Lower leg skin (tissue), 4 donors: ENCODE data around the gene KDM3B. TPM values are rescaled to one million over a fixed set of nuclear protein-coding genes. Genes with fewer than 3 reads are reported as not detected.

Experiments
- DNase-seq, 2 donors: peaks; one replicate each; pipeline ENCODE4 v3.0.0-alpha.2; 2019; ENCODE audit warnings: low spot score in 2 of 2
- H3K4me3 ChIP-seq: fragments of 200-600 bp; sonication (generic); 2 replicates; pipeline ENCODE4 v1.5.1; 2017; ENCODE audit warnings: mild to moderate bottlenecking, low read depth; ENCODE audit not compliant: poor library complexity, severe bottlenecking
- POLR2A ChIP-seq, 2 donors: fragments of 450-650 bp; IDR thresholded peaks; one replicate each; pipeline ENCODE4 v1.6.1; 2016 to 2017; ENCODE audit warnings: antibody characterized with exemption in 2 of 2, mild to moderate bottlenecking in 1 of 2, moderate library complexity in 1 of 2
- WGBS, 2 donors: methylation state at CpG; one replicate each; pipeline ENCODE4 v1.1.5; 2018; 5-methylcytosine and 5-hydroxymethylcytosine counted together
- intact Hi-C: fragments of 100-400 bp; cut with DNase I; formaldehyde crosslinking; loops from one replicate; pipeline ENCODE4 v1.15.0; 2023; ENCODE audit warnings: low total_unique reads
- total RNA-seq, 4 donors: library from RNA; depleted of rRNA; stranded (reverse); fragments of >200 nt; gene quantifications; one replicate each; pipeline ENCODE4 v1.1.0, GENCODE V29; 2016
- TF ChIP-seq, protein P1 (sequence below), 3 donors: fragments of 450-650 bp; IDR thresholded peaks; one replicate each; pipeline ENCODE4 v1.5.1; 2016; ENCODE audit warnings: antibody characterized with exemption in 3 of 3, mild to moderate bottlenecking in 3 of 3, moderate library complexity in 2 of 3

The KDM3B gene
- total RNA-seq, 4 donors from 2014 or later: 54.4 to 72.7 (median 67.0) TPM

DNA sequence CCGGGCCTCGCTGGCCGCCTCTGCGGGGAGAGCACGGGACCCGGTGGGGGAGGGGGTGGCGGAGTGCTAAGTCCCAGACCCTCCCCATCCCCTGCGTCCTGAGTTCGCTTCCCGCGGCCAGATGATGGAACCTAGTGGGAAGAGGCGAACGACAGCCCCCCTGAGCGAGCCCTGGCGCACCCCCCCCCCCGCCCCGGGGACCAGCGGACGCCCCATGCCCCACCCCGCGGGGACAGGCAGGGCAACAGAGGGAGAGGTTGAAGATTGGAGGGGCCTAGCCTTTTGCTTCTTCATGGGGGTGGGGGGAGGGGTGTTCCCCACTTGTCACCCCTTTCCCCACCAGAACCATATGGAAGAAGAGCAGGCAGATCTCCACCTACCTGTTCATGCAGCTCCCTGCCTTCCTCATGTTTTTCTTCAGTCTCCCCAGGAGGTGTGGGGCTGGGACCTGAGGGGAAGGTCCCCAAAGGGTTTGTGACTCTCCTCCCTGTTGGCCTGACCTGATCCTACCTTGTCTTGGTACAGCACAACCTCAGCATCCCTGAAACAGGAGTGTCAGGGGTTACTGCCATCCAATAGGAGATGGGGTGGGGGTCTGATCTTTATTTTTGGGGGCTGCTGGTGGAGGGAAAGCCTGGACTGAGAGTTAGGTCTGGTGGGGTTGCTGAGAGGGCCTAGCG, 13.9 kb upstream of the KDM3B start:
- intact Hi-C loops: no loop called here

DNA sequence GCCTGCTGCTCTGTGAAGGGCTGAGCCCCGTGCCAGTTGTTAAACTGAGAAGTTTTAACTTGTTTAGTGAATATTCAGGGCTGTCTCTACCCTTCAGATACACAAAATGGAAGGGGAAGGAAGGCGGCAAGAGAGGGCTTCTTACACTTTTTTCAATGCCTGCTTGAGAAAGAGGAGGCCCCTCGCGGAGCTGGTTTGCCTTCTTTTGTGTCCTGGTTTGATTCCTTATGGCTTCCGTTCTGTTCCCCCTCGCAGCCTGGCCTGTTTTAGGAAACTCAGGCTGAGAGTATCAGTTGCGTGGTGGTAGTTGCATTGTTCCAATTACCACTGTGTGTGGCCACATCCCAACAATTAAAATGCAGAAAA, 13.4 kb upstream of the KDM3B start:
- no peak for TF ChIP-seq POLR2A (IDR thresholded peaks at IDR 0.05)
- TF ChIP-seq, protein P1, sequence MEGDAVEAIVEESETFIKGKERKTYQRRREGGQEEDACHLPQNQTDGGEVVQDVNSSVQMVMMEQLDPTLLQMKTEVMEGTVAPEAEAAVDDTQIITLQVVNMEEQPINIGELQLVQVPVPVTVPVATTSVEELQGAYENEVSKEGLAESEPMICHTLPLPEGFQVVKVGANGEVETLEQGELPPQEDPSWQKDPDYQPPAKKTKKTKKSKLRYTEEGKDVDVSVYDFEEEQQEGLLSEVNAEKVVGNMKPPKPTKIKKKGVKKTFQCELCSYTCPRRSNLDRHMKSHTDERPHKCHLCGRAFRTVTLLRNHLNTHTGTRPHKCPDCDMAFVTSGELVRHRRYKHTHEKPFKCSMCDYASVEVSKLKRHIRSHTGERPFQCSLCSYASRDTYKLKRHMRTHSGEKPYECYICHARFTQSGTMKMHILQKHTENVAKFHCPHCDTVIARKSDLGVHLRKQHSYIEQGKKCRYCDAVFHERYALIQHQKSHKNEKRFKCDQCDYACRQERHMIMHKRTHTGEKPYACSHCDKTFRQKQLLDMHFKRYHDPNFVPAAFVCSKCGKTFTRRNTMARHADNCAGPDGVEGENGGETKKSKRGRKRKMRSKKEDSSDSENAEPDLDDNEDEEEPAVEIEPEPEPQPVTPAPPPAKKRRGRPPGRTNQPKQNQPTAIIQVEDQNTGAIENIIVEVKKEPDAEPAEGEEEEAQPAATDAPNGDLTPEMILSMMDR (IDR thresholded peaks at IDR 0.05): no peak
- no peak for DNase-seq
- peak overlapping the region; percentile 82 for H3K4me3 ChIP-seq
- WGBS, 2 donors: 5 to 6% methylated on average over 7 of the region's 7 CpGs
- intact Hi-C loops: no loop called here

More for the DNA sequence above, 13.9 kb upstream of the KDM3B start:
- H3K4me3 ChIP-seq: peak overlapping the region; percentile 82
- no peak for DNase-seq
- TF ChIP-seq, protein P1 (IDR thresholded peaks at IDR 0.05): no peak
- WGBS, 2 donors: 1 to 3% methylated on average over 2 to 10 of the region's 22 CpGs

DNA sequence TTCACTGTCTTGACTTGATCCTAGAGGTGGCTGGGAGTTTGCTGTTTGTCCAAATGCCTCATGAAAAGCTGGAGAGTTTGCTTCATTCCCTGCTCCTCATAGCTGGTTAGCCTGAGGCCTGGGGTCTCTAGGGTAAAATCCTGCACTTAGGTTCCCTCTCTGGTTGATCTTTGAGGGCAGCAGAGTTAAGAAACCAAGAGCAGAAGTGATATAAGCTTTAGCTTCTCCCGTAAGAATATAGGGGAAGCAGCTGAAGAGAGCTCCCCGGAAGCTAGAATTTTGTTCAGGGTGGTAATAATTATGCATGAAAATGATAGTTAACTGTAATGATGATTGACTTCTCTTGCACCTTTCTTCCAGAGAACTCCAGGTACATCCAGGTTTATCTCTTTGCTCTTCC, 13.0 kb upstream of the KDM3B start:
- peak overlapping the region; percentile 82 for H3K4me3 ChIP-seq
- no peak for DNase-seq
- WGBS, 2 donors: 23 to 35% methylated on average over 2 of the region's 2 CpGs
- TF ChIP-seq POLR2A (IDR thresholded peaks at IDR 0.05): no peak
- TF ChIP-seq, protein P1 (IDR thresholded peaks at IDR 0.05): no peak
- intact Hi-C loops: no loop called here

DNA sequence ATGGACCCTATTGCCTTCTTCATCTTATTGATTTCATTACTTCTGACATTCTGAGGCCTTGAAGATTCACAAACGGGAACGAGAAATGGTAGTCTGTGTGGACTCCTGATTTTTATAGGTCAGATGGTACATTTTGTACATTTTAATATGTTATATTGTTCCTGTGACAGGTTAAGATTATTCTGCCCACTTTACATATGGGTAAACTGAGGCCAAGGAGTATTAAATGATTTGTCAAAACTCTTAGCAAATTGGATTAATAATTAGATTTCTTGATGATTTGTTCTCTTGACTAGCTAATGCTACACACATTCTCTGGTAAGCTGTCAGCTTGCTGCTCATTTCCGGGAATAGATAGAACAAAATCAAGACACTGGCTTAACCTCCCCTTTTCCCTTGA, 12.5 kb upstream of the KDM3B start:
- TF ChIP-seq, protein P1 (IDR thresholded peaks at IDR 0.05): no peak
- TF ChIP-seq POLR2A (IDR thresholded peaks at IDR 0.05): no peak
- 86 to 88% methylated on average over 3 of the region's 3 CpGs for WGBS, 2 donors
- DNase-seq: no peak
- no peak overlapping the region for H3K4me3 ChIP-seq
- intact Hi-C loops: no loop called here

DNA sequence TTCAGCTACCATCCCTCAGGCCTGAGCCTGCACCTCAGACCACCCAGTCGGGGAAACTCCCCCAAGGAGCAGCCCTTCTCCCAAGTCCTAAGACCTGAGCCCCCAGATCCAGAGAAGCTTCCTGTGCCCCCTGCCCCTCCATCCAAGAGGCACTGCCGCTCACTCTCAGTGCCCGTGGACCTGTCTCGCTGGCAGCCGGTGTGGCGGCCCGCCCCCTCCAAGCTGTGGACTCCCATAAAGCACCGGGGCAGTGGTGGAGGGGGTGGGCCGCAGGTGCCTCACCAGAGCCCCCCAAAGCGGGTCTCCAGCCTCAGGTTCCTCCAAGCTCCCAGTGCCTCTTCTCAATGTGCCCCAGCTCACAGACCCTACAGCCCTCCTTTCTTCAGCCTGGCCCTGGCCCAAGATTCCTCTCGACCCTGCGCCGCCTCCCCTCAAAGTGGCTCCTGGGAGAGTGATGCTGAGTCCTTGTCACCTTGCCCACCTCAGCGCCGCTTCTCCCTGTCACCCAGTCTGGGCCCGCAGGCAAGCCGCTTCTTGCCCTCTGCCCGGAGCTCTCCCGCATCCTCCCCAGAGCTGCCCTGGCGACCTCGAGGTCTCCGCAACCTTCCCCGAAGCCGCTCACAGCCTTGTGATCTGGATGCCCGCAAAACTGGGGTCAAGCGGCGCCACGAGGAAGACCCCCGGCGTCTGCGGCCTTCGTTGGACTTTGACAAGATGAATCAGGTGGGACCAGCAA, 7.4 kb upstream of the KDM3B start:
- intact Hi-C loops: no loop called here
- 97 to 98% methylated on average over 32 of the region's 32 CpGs for WGBS, 2 donors
- DNase-seq: no peak
- no peak overlapping the region for H3K4me3 ChIP-seq
- TF ChIP-seq, protein P1 (IDR thresholded peaks at IDR 0.05): no peak
- no peak for TF ChIP-seq POLR2A (IDR thresholded peaks at IDR 0.05)
